Activated CD8-positive, alpha-beta T cell treated with anti-CD3 and anti-CD28 coated beads for 36 hours (primary cell): ENCODE measurements around the gene CTNNA1. TPM values are rescaled to one million over a fixed set of nuclear protein-coding genes. Genes with fewer than 3 reads are reported as not detected.

ENCODE experiments used
- ATAC-seq: fragments of 200-7000 bp; cut with Tn5 transposase; one replicate; pipeline ENCODE4 v1.10.0; 2021; ENCODE audit warnings: mild to moderate bottlenecking, moderate library complexity
- CTCF ChIA-PET: fragments of 350-600 bp; sonication (Branson Sonifier 250); formaldehyde crosslinking; loops from one replicate; lab custom pipeline; 2021; ENCODE audit warnings: antibody characterized with exemption; lab: Charles Lee
- POLR2A ChIA-PET: fragments of 350-600 bp; sonication (Branson Sonifier 250); formaldehyde crosslinking; loops from one replicate; lab custom pipeline; 2021; ENCODE audit warnings: antibody characterized with exemption; lab: Charles Lee
- DNase-seq: peaks from one replicate; pipeline ENCODE4 v3.0.0-alpha.2; 2020
- H3K27ac Mint-ChIP-seq: one replicate; pipeline ENCODE4 v1.8.0; 2021; ENCODE audit warnings: mild to moderate bottlenecking, mixed read lengths
- H3K27me3 Mint-ChIP-seq: one replicate; pipeline ENCODE4 v1.8.0; 2021; ENCODE audit warnings: mixed read lengths
- H3K36me3 Mint-ChIP-seq: one replicate; pipeline ENCODE4 v1.8.0; 2021; ENCODE audit warnings: low read depth, mixed read lengths
- H3K4me1 Mint-ChIP-seq: one replicate; pipeline ENCODE4 v1.8.0; 2021; ENCODE audit warnings: low read depth, mixed read lengths
- H3K4me3 Mint-ChIP-seq: one replicate; pipeline ENCODE4 v1.8.0; 2021; ENCODE audit warnings: mild to moderate bottlenecking, moderate library complexity, mixed read lengths
- H3K9me3 Mint-ChIP-seq: one replicate; pipeline ENCODE4 v1.8.0; 2021; ENCODE audit warnings: mixed read lengths
- CTCF ChIP-seq: fragments of 200-600 bp; IDR thresholded peaks from one replicate; pipeline ENCODE4 v1.8.0; 2022; ENCODE audit warnings: antibody characterized with exemption, mild to moderate bottlenecking
- intact Hi-C: fragments of 100-400 bp; cut with micrococcal nuclease; formaldehyde crosslinking; loops from one replicate; pipeline ENCODE4 v1.10.0; 2022
- total RNA-seq, 2 experiments: library from RNA; stranded (reverse); gene quantifications; one replicate each; pipeline ENCODE4 v1.2.3, GENCODE V29; 2021

Gene CTNNA1
- total RNA-seq, 2 experiments from 2014 or later: 77.3 to 85.6 TPM

GRCh38 chr5:138732466-138732865, 20.8 kb upstream of the CTNNA1 start:
- DNase-seq (no peak), ATAC-seq (no peak)
- Mint-ChIP-seq H3K4me3 (no peak overlapping the region), H3K36me3 (no peaks in the 10 kb centered on the region), H3K27me3 (peaks cover 28% of the 10 kb centered on the region), H3K27ac (no peak overlapping the region), H3K4me1 (peaks cover 2% of the 10 kb centered on the region), H3K9me3 (no peaks in the 10 kb centered on the region)
- no peak for TF ChIP-seq CTCF
- ChIA-PET POLR2A (interaction anchor here (0.7 kb wide), 1 partner anchor 14 kb away, joined by 3 read pairs; no protein-coding TSS in a partner anchor), CTCF (no interaction called here)
- intact Hi-C loops: no loop called here

GRCh38 chr5:138732933-138733332, 20.3 kb upstream of the CTNNA1 start:
- no peak for ATAC-seq
- TF ChIP-seq CTCF: no peak
- H3K36me3 Mint-ChIP-seq: no peaks in the 10 kb centered on the region
- H3K4me3 Mint-ChIP-seq: no peak overlapping the region
- ChIA-PET POLR2A (interaction anchor here (0.7 kb wide), 1 partner anchor 14 kb away, joined by 3 read pairs; no protein-coding TSS in a partner anchor), CTCF (no interaction called here)
- H3K27me3 Mint-ChIP-seq: peaks cover 23% of the 10 kb centered on the region
- intact Hi-C loops: no loop called here
- H3K4me1 Mint-ChIP-seq: no peaks in the 10 kb centered on the region
- no peaks in the 10 kb centered on the region for H3K9me3 Mint-ChIP-seq
- H3K27ac Mint-ChIP-seq: no peak overlapping the region
- no peak for DNase-seq

GRCh38 chr5:138733509-138733908, 19.7 kb upstream of the CTNNA1 start:
- TF ChIP-seq CTCF: no peak
- peaks cover 21% of the 10 kb centered on the region for H3K27me3 Mint-ChIP-seq
- intact Hi-C loops: no loop called here
- no peaks in the 10 kb centered on the region for H3K9me3 Mint-ChIP-seq
- peaks cover 5% of the 10 kb centered on the region for H3K4me1 Mint-ChIP-seq
- no peak overlapping the region for H3K4me3 Mint-ChIP-seq
- ChIA-PET POLR2A (interaction anchor here (0.6 kb wide), 1 partner anchor 77 kb away, joined by 3 read pairs; no protein-coding TSS in a partner anchor), CTCF (no interaction called here)
- DNase-seq (no peak), ATAC-seq (no peak)
- H3K27ac Mint-ChIP-seq: no peak overlapping the region
- H3K36me3 Mint-ChIP-seq: no peaks in the 10 kb centered on the region

- Mint-ChIP-seq H3K9me3 (no peaks in the 10 kb centered on the region), H3K27me3 (peaks cover 12% of the 10 kb centered on the region), H3K27ac (no peak overlapping the region), H3K4me1 (peaks cover 17% of the 10 kb centered on the region), H3K4me3 (no peak overlapping the region), H3K36me3 (no peaks in the 10 kb centered on the region)
- ATAC-seq (no peak), DNase-seq (no peak)
- CTCF ChIA-PET: interaction anchor here (1.6 kb wide), 1 partner anchor 53 kb away, joined by 6 read pairs; no protein-coding TSS in a partner anchor
- TF ChIP-seq CTCF: no peak
- intact Hi-C loops: no loop called here
- POLR2A ChIA-PET: no interaction called here
Observed at GRCh38 chr5:138736293-138736692, 16.9 kb upstream of the CTNNA1 start.

- H3K9me3 Mint-ChIP-seq: no peaks in the 10 kb centered on the region
- CTCF ChIA-PET: no interaction called here
- no peak for ATAC-seq
- POLR2A ChIA-PET: interaction anchor here (1.0 kb wide), 1 partner anchor 84 kb away, joined by 3 read pairs; no protein-coding TSS in a partner anchor
- H3K4me3 Mint-ChIP-seq: no peak overlapping the region
- no peak for TF ChIP-seq CTCF
- no peaks in the 10 kb centered on the region for H3K36me3 Mint-ChIP-seq
- H3K4me1 Mint-ChIP-seq: peaks cover 25% of the 10 kb centered on the region
- no peak for DNase-seq
- intact Hi-C loops: no loop called here
- H3K27me3 Mint-ChIP-seq: peaks cover 12% of the 10 kb centered on the region
- H3K27ac Mint-ChIP-seq: no peak overlapping the region
Observed at GRCh38 chr5:138737494-138738265, 15.5 kb upstream of the CTNNA1 start.
